GM19372 (cell line): ENCODE measurements around the gene ATP11A.

Source experiments
- ATAC-seq: cut with Tn5 transposase; IDR thresholded peaks from one replicate; pipeline ENCODE4 v1.9.1; 2021; ENCODE audit warnings: mild to moderate bottlenecking, low read depth, moderate library complexity; ENCODE audit not compliant: unreplicated experiment

The ATP11A gene

GRCh38 chr13:112720814-112721197 lies 31.0 kb downstream of the ATP11A start:
- no peak for ATAC-seq

DNA sequence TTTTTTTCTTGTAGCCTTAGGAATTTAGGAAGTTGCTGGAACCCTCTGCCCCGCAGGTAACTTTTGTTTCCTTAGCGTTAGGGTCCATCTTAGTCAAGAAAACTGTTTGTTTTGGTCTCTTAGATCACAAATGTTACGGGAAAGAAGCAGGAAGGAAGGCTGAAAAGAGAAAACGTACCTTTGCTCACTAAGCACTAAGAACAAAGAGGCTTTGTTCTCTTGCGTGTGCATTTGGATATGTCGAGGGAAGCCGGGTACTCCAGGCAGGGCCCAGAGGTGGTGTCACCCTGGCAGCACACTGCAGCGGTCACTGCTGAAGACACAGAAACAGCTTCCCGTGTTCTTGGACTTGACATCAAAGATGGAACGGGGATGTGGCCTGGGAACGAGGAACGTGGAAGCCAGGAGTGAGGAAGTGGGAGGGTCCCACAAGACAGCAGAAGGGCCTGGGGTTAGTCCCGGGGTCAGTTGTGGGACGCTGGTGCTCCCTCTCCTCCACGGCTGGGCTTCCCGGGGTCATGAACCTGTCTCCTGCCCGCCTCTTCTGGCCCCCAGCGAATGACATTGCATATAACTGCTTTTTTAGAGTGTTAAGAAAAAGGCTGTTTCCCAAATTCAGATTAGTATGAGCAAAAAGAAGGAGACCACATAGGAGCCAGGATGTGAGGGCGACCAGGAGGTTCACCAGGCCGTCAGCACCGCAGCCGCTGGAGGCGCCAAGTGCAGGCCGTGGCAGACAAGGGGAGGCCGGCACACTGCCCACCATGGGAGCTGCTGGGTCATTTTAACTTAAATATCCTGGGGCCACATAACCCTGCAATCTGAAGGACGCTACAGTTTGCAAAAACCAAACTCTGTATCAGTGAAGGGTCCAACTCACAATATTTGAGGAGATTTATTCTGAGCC lies 31.6 kb downstream of the ATP11A start:
- no peak for ATAC-seq

GRCh38 chr13:112722433-112723263 lies 32.8 kb downstream of the ATP11A start:
- ATAC-seq, result no peak

GRCh38 chr13:112723771-112724170 lies 33.9 kb downstream of the ATP11A start:
- no peak for ATAC-seq

GRCh38 chr13:112724788-112725345 lies 35.0 kb downstream of the ATP11A start:
- ATAC-seq, result no peak

GRCh38 chr13:112725346-112726015 lies 35.6 kb downstream of the ATP11A start:
- no peak for ATAC-seq

- no peak for ATAC-seq
These were observed 36.4 kb downstream of the ATP11A start for GRCh38 chr13:112726016-112726767.

GRCh38 chr13:112727581-112727980 lies 37.7 kb downstream of the ATP11A start:
- no peak for ATAC-seq

- no peak for ATAC-seq
These were observed 38.7 kb downstream of the ATP11A start for GRCh38 chr13:112728375-112729126.

DNA sequence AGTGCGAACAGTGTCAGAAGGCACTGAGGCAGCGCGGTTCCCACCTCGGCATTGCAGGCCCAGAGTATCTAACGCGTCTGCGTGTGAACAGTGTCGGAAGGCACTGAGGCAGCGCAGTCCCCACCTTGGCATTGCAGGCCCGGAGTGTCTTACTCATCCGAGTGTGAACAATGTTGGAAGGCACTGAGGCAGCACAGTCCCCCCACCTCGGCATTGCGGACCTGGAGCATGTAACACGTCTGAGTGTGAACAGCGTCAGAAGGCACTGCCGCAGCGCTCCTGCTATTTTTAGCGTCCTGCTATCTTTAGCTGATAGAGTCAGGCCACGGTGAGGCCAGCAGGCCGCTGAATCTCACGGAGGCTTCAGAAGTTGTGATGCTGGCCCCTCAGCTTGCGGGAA lies 39.6 kb downstream of the ATP11A start:
- no peak for ATAC-seq

DNA sequence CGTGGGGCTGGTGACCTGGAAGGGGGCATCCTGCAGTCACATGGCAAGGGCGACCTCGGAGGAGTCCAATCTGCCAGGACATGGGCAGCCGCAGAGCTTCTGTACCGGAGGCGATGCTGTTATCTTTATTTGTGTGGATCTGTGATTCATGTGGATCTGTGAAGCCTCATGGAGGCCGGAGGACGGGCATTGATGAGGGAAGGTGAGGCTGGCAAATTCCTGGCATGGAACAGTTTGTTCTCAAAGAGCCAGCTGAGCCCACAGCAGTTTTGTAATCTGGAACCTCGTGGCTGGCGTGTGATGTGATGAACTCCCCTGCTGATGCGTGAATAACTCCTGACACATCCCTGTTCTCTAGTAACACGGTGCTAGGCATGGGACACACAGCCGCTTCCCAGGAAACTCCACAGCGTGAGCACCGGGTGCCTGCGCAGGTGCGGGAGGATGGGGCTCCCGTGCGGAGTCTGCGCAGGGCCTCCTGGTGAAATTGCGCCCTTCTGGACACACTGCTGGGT lies 40.4 kb downstream of the ATP11A start:
- ATAC-seq, result no peak

GRCh38 chr13:112731667-112732616 lies 42.1 kb downstream of the ATP11A start:
- no peak for ATAC-seq

- no peak for ATAC-seq
These were observed 42.8 kb downstream of the ATP11A start for GRCh38 chr13:112732679-112733078.

DNA sequence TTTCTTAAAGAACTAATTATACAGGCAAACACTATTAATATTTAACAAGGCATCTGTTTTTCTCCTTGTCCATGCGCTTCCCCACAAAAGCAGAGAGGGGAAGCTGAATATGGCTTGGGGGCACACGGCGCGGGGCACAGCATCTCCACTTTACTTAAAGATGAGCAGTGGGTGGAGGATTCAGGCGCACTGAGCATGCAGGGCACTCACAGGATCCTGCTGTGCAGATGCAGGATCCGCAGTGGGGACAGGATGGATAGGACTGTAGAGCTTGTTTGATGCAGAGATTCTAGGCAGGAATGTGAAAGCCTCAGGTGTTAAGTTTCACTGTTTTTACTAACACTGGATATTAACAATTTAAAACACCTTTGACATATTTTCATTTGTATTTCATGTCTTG lies 43.3 kb downstream of the ATP11A start:
- no peak for ATAC-seq

DNA sequence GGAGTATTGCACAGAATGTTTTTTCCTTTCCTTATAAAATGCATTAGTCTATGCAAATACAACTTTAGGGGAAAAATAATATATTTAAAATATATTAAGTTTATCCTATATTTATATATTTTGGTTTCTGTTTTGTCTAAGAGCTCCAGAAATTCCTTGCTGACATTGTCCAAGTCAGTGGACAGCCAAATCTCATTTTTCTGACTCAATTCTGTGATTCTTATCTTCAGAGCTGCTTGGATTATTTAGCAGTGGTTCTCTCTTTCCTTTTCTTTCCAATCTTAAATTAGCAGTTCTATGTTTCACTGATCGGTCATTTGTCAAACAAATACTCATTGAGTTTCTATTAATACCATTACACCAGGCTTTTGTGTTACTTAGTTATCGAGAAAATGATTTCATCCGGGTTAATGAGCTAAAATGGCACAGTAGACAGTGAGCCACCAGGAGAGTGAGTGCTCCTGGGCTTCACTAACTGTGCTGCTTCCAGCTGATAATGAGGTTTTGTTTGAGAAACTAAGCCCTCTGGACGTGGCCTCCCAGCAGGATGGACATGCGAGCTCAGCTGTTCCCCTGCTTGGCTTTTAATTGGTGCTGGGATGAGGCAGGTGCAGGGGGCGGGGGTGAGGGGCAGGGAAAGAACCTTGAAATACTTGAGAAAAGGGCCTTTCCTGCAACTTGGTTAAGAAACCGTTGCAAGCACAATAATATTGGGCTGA lies 44.0 kb downstream of the ATP11A start:
- no peak for ATAC-seq

GRCh38 chr13:112734696-112735547 lies 45.1 kb downstream of the ATP11A start:
- ATAC-seq, result no peak
